Fibroblast of the aortic adventitia (primary cell): ENCODE measurements around the gene ASCL3. TPM values are rescaled to one million over a fixed set of nuclear protein-coding genes. Genes with fewer than 3 reads are reported as not detected.
A peak's percentile ranks its signal among the peaks of the same experiment; 100 is the strongest.
"Not testable (repeated sequence)": the region's sequence is repeated elsewhere in the genome, so short reads cannot be mapped to it uniquely, and the experiment has no call there.

Experiments used
- DNase-seq: peaks from one replicate; pipeline ENCODE4 v3.0.0-alpha.2; 2010; ENCODE audit warnings: low read depth
- H3K4me3 ChIP-seq: 2 replicates; pipeline ENCODE4 v1.5.1; 2011; ENCODE audit warnings: low read depth, mild to moderate bottlenecking, control low read depth, low read length, moderate library complexity
- CTCF ChIP-seq: IDR thresholded peaks from 2 replicates; pipeline ENCODE4 v1.5.1; 2011; ENCODE audit warnings: mild to moderate bottlenecking, low read length, control low read depth, inconsistent platforms; ENCODE audit not compliant: insufficient read depth
- total RNA-seq: library from RNA; depleted of rRNA; stranded (reverse); fragments of >200 nt; gene quantifications from 2 replicates; pipeline ENCODE4 v1.2.3, GENCODE V29; 2012; ENCODE audit warnings: low replicate concordance

The ASCL3 gene
- total RNA-seq, 1 donor = not detected

- no peak for DNase-seq
- no peak overlapping the region for H3K4me3 ChIP-seq
- no peak for TF ChIP-seq CTCF
These were observed 4.6 kb upstream of the ASCL3 start for GRCh38 chr11:8947230-8947943.

- TF ChIP-seq CTCF = no peak
- no peak overlapping the region for H3K4me3 ChIP-seq
- DNase-seq = no peak
These were observed 1.3 kb downstream of the ASCL3 start for GRCh38 chr11:8941341-8942103.

GRCh38 chr11:8937659-8938058, 5.2 kb downstream of the ASCL3 start:
- no peak overlapping the region for H3K4me3 ChIP-seq
- DNase-seq = no peak
- no peak for TF ChIP-seq CTCF

- H3K4me3 ChIP-seq = no peak overlapping the region
- no peak for TF ChIP-seq CTCF
- DNase-seq = no peak
These were observed 5.7 kb downstream of the ASCL3 start for GRCh38 chr11:8937159-8937558.

- not testable (repeated sequence) for H3K4me3 ChIP-seq, DNase-seq
These were observed 7.0 kb downstream of the ASCL3 start for GRCh38 chr11:8935789-8936188.

GRCh38 chr11:8934742-8935488, 7.9 kb downstream of the ASCL3 start:
- no peak overlapping the region for H3K4me3 ChIP-seq
- no peak for TF ChIP-seq CTCF
- peak; percentile 86 for DNase-seq

- H3K4me3 ChIP-seq = no peak overlapping the region
- TF ChIP-seq CTCF = peak; percentile 16
These were observed 8.9 kb downstream of the ASCL3 start for GRCh38 chr11:8933931-8934330.

More at GRCh38 chr11:8933931-8934330, 8.9 kb downstream of the ASCL3 start:
- DNase-seq = no peak
